ENCODE results near the gene PHKG2.

The PHKG2 gene

GRCh38 chr16:30775392-30776188 is 27.4 kb downstream of the PHKG2 start:
- DNase-seq: peak; percentile 73 to 86

GRCh38 chr16:30777591-30778297 is 29.5 kb downstream of the PHKG2 start:
- no peak for DNase-seq

- DNase-seq: no peak
Measured at GRCh38 chr16:30778549-30779244, 30.5 kb downstream of the PHKG2 start.

GRCh38 chr16:30779596-30779995 is 31.4 kb downstream of the PHKG2 start:
- DNase-seq: no peak

GRCh38 chr16:30780021-30780420 is 31.8 kb downstream of the PHKG2 start:
- no peak for DNase-seq

GRCh38 chr16:30780549-30780948 is 32.3 kb downstream of the PHKG2 start:
- no peak for DNase-seq

- DNase-seq: no peak
Measured at GRCh38 chr16:30782486-30783279, 34.5 kb downstream of the PHKG2 start.

- no peak for DNase-seq
Measured at GRCh38 chr16:30783280-30784109, 35.3 kb downstream of the PHKG2 start.

- DNase-seq: no peak
Measured at GRCh38 chr16:30784215-30784614, 36.0 kb downstream of the PHKG2 start.

GRCh38 chr16:30785126-30786106 is 37.2 kb downstream of the PHKG2 start:
- DNase-seq: no peak

- no peak for DNase-seq
Measured at GRCh38 chr16:30786115-30786935, 38.1 kb downstream of the PHKG2 start.

GRCh38 chr16:30786936-30787612 is 38.8 kb downstream of the PHKG2 start, which contains the start of gene ZNF629:
TSS of gene ZNF629 (minus strand) at chr16:30787205. CDS start at chr16:30784482, 2,723 bp downstream.
- peak; percentile 52 to 82 for DNase-seq

- DNase-seq: no peak
Measured at GRCh38 chr16:30787613-30788378, 39.6 kb downstream of the PHKG2 start.

GRCh38 chr16:30793508-30794069 is 45.4 kb downstream of the PHKG2 start:
- DNase-seq: no peak

- DNase-seq: no peak
Measured at GRCh38 chr16:30794634-30795033, 46.4 kb downstream of the PHKG2 start.

GRCh38 chr16:30797670-30798309 is 49.6 kb downstream of the PHKG2 start:
- peak in 1 of 2 experiments; percentile 37 for DNase-seq
